Neutrophil (primary cell): ENCODE data around the gene RPH3AL.

Experiments used
- H3K27ac ChIP-seq: fragments of 200-600 bp; sonication (generic); 2 replicates; pipeline ENCODE4 v1.5.1; 2016; ENCODE audit warnings: mild to moderate bottlenecking, moderate library complexity
- H3K27me3 ChIP-seq: fragments of 200-600 bp; sonication (generic); 2 replicates; pipeline ENCODE4 v1.6.0; 2016; ENCODE audit warnings: mild to moderate bottlenecking
- H3K36me3 ChIP-seq: fragments of 200-600 bp; sonication (generic); 2 replicates; pipeline ENCODE4 v1.5.1; 2017
- H3K4me1 ChIP-seq, 2 experiments: fragments of 200-600 bp in 1 of 2; sonication (generic) in 1 of 2; 1 replicate in 1 of 2; 2 replicates in 1 of 2; pipeline versions ENCODE4 v1.5.1 to v1.6.1; 2013 to 2016; ENCODE audit warnings: low read depth in 1 of 2, low read length in 1 of 2, mild to moderate bottlenecking in 1 of 2, moderate library complexity in 1 of 2; ENCODE audit not compliant: control insufficient read depth in 1 of 2, insufficient read depth in 1 of 2
- H3K4me3 ChIP-seq, 2 experiments: fragments of 200-600 bp in 1 of 2; sonication (generic) in 1 of 2; 1 replicate in 1 of 2; 2 replicates in 1 of 2; pipeline ENCODE4 v1.5.1; 2013 to 2016; ENCODE audit warnings: low read depth in 1 of 2, low read length in 1 of 2, mild to moderate bottlenecking in 1 of 2, moderate library complexity in 1 of 2
- H3K9me3 ChIP-seq: fragments of 200-600 bp; sonication (generic); 2 replicates; pipeline ENCODE4 v1.5.1; 2016
- TF ChIP-seq, protein P1 (sequence below): fragments of 200-600 bp; sonication (generic); IDR thresholded peaks from 2 replicates; pipeline ENCODE4 v1.5.1; 2016; ENCODE audit warnings: antibody characterized with exemption

Gene RPH3AL

DNA sequence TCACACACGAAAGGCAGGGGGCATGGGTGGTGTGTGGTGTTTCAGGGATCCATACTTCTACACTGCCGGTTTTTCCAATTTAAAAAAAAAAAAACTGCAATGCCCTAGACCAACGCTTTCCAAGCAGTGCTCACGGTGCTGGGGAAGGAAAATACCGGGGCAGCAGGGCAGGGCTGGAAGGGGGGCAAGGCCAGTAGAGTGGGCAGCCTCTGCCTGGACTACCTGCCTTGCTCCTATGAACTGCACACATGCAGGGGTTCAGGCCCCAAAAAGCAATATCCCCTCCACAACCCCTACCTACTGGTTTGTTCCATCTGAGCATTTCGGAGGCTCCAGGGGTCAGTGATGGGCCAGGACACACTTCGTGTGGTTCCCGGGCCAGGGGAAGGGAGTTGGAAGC is 29.4 kb downstream of the RPH3AL start:
- TF ChIP-seq, protein P1, sequence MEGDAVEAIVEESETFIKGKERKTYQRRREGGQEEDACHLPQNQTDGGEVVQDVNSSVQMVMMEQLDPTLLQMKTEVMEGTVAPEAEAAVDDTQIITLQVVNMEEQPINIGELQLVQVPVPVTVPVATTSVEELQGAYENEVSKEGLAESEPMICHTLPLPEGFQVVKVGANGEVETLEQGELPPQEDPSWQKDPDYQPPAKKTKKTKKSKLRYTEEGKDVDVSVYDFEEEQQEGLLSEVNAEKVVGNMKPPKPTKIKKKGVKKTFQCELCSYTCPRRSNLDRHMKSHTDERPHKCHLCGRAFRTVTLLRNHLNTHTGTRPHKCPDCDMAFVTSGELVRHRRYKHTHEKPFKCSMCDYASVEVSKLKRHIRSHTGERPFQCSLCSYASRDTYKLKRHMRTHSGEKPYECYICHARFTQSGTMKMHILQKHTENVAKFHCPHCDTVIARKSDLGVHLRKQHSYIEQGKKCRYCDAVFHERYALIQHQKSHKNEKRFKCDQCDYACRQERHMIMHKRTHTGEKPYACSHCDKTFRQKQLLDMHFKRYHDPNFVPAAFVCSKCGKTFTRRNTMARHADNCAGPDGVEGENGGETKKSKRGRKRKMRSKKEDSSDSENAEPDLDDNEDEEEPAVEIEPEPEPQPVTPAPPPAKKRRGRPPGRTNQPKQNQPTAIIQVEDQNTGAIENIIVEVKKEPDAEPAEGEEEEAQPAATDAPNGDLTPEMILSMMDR: no peak
- H3K27ac ChIP-seq: no peak overlapping the region
- H3K36me3 ChIP-seq: no peaks in the 10 kb centered on the region
- H3K9me3 ChIP-seq: no peaks in the 10 kb centered on the region
- H3K4me1 ChIP-seq: no peaks in the 10 kb centered on the region
- no peak overlapping the region for H3K4me3 ChIP-seq
- peaks cover 4% of the 10 kb centered on the region for H3K27me3 ChIP-seq

DNA sequence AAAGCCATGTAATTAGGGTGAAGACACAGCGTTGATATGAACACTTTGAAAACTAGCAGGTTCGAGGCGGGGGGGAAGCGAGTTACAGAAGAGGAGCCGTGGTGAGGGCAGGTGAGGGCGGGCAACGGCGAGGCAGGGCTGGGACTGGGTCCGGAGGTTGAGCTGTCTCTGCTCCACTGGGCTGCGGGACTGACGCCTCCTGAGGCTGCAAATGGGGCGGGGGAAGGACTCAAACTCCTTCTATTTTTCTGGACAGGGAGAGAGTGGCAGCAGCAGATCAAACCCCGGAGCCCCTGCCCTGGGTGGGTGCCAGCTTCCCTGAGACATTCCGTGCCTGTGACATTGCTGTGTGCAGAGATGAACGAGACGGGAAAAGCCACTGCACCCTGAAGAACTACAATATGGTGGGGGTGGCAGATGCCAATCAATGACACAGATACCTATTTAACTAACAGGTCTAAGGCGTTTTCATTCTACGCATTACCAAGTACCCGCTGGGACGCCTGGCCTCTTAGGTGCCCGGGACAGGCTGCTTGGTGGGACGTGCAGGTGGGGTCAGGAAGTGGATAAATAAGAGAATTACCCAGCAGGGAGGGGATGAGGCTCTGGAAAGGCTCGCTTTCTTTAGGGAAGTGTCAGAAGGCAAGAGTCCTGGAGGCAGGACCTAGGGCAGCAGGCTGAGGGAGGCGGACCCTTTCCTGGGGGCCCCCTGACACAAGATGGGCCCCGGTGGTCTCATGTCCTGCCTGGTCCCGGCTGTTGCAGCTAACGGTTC is 30.4 kb downstream of the RPH3AL start:
- Histone ChIP-seq H3K4me1 (no peaks in the 10 kb centered on the region), H3K9me3 (no peaks in the 10 kb centered on the region), H3K27ac (no peak overlapping the region), H3K27me3 (peaks cover 4% of the 10 kb centered on the region), H3K36me3 (no peaks in the 10 kb centered on the region), H3K4me3 (no peak overlapping the region)
- TF ChIP-seq, protein P1: no peak

DNA sequence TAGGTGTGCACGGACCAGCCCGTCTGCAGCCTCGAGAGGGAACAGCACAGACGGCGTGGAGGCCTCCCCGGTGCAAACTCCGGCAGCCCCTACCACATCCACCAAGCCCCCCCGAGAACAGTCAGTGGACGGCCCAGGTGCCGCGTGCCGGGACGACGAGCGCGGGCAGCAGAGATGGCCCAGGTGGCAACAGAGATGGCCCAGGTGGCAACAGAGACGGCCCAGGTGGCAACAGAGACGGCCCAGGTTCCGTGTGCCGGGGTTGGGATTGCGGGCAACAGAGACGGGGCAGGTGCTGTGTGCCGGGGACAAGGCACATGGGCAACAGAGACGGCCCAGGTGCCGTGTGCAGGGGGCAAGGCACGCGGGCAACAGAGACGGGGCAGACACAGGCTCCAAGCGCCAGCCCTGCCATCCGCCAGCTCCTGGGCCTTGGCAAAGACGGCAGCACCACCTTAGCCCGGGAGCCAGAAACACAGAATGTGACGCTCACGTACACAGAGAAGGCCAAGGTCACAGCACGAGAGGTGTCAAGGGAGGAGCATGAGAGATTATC is 31.1 kb downstream of the RPH3AL start:
- TF ChIP-seq, protein P1: no peak
- Histone ChIP-seq H3K36me3 (no peaks in the 10 kb centered on the region), H3K27ac (no peak overlapping the region), H3K4me3 (no peak overlapping the region), H3K27me3 (peaks cover 4% of the 10 kb centered on the region), H3K9me3 (no peaks in the 10 kb centered on the region), H3K4me1 (no peaks in the 10 kb centered on the region)

DNA sequence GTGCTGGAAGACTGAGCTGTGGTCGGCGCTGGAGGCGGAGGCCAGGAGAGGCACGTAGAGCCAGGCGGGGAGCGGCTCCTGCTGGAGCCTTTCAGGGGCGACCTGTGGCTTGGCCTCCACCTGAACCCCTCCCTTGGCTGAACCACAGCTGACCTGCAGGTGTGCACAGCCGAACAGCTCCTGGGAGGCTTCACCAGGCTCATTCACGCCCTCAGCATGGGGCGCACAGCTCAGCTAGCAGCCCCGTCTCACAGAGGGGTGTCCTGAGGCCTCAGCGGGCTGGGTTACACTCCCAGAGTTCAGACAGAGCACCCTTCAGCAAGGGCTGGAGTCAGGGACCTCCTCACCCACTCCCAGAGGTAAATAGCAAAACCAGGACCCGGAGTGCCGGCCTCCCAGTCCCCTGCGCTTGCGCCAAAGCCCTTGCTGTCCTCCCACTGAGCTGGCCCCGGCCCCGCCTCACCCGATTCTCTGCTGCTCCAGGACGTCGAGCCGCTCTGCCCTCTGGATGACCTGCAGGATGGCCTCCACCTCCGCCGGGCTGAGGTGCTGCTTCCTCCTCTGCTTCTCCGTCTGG is 31.7 kb downstream of the RPH3AL start:
- no peaks in the 10 kb centered on the region for H3K36me3 ChIP-seq
- no peaks in the 10 kb centered on the region for H3K4me1 ChIP-seq
- no peak overlapping the region for H3K4me3 ChIP-seq
- H3K27ac ChIP-seq: no peak overlapping the region
- no peaks in the 10 kb centered on the region for H3K9me3 ChIP-seq
- TF ChIP-seq, protein P1: no peak
- peaks cover 4% of the 10 kb centered on the region for H3K27me3 ChIP-seq

DNA sequence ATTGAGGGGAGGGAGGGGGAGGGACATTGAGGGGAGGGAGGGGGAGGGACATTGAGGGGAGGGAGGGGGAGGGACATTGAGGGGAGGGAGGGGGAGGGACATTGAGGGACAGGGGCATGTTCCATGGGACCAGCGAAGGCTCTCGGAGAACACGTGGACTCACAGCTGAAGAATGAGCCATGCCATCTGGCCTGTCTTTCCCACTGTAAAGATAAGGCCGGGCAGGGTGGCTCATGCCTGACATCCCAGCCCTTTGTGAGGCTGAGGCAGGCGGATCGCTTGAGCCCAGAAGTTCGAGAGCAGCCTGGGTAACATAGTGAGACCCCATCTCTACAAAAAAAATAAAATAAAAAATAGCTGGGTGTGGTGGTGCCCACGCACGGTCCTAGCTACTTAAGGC is 32.5 kb downstream of the RPH3AL start:
- no peaks in the 10 kb centered on the region for H3K4me1 ChIP-seq
- no peaks in the 10 kb centered on the region for H3K9me3 ChIP-seq
- no peak overlapping the region for H3K27ac ChIP-seq
- no peak overlapping the region for H3K4me3 ChIP-seq
- peaks cover 4% of the 10 kb centered on the region for H3K27me3 ChIP-seq
- no peaks in the 10 kb centered on the region for H3K36me3 ChIP-seq
- TF ChIP-seq, protein P1: no peak
